ENCODE data around the gene TAF10.
A peak's percentile ranks its signal among the peaks of the same experiment; 100 is the strongest.

Gene TAF10

GRCh38 chr11:6578134-6578533, 33.9 kb downstream of the TAF10 start:
- Histone ChIP-seq H3K9me3 (replicated peaks in 1 of 11) (peaks cover 5 to 20% (median 12%) of the 10 kb centered on the region in 11 experiments; a peak in 21 of 22 replicates), H3K36me3 (peaks cover 14 to 40% (median 34%) of the 10 kb centered on the region in 11 experiments; a peak in 21 of 22 replicates), H3K9ac (no peak overlapping the region), H4K20me1 (peaks cover 0 to 42% (median 0%) of the 10 kb centered on the region in 11 experiments; a peak in 2 of 22 replicates), H3K27ac (no peak overlapping the region), H3K27me3 (no peaks in the 10 kb centered on the region), H3K4me1 (peaks cover 5 to 15% (median 9%) of the 10 kb centered on the region in 10 experiments; a peak in 17 of 20 replicates), H3K4me3 (no peak overlapping the region), H3K4me2 (no peak overlapping the region)
- no peak for TF ChIP-seq Cebpa-rat (IDR thresholded peaks at IDR 0.05)

- H3K4me2 ChIP-seq, result peak overlapping the region in 6 of 11 experiments; percentile 1 to 32 (median 24); a peak in 7 of 22 replicates
- H4K20me1 ChIP-seq, result peaks cover 0 to 42% (median 0%) of the 10 kb centered on the region in 11 experiments; a peak in 2 of 22 replicates
Observed at GRCh38 chr11:6576471-6577373, 35.3 kb downstream of the TAF10 start.

GRCh38 chr11:6574816-6575715, 37.0 kb downstream of the TAF10 start:
- TF ChIP-seq Cebpa-rat (IDR thresholded peaks at IDR 0.05), result no peak
- H3K4me1 ChIP-seq, result peaks cover 5 to 15% (median 9%) of the 10 kb centered on the region in 10 experiments; a peak in 17 of 20 replicates
- no peak overlapping the region for H3K4me2 ChIP-seq
- no peak overlapping the region for H3K27ac ChIP-seq
- H3K4me3 ChIP-seq, result no peak overlapping the region
- no peak overlapping the region for H3K9ac ChIP-seq
- H3K27me3 ChIP-seq, result no peaks in the 10 kb centered on the region
- H3K9me3 ChIP-seq (replicated peaks in 1 of 11), result peaks cover 0 to 18% (median 14%) of the 10 kb centered on the region in 11 experiments; a peak in 17 of 22 replicates
- H3K36me3 ChIP-seq, result peaks cover 19 to 43% (median 33%) of the 10 kb centered on the region in 11 experiments
- H4K20me1 ChIP-seq, result peaks cover 0 to 35% (median 0%) of the 10 kb centered on the region in 11 experiments; a peak in 2 of 22 replicates

More at GRCh38 chr11:6576471-6577373, 35.3 kb downstream of the TAF10 start:
- H3K9me3 ChIP-seq (replicated peaks in 1 of 11), result peaks cover 0 to 14% (median 3%) of the 10 kb centered on the region in 11 experiments; a peak in 16 of 22 replicates
- peaks cover 16 to 43% (median 33%) of the 10 kb centered on the region in 11 experiments for H3K36me3 ChIP-seq
- 0 out of 22 replicates have a peak, but pooled peaks of 1 of the 11 experiments have one; percentile 16 for TF ChIP-seq Cebpa-rat (IDR thresholded peaks at IDR 0.05)
- no peak overlapping the region for H3K27ac ChIP-seq
- H3K9ac ChIP-seq, result no peak overlapping the region
- H3K4me3 ChIP-seq, result no peak overlapping the region
- H3K4me1 ChIP-seq, result peaks cover 5 to 15% (median 9%) of the 10 kb centered on the region in 10 experiments; a peak in 17 of 20 replicates
- no peaks in the 10 kb centered on the region for H3K27me3 ChIP-seq

GRCh38 chr11:6572215-6572614, 39.8 kb downstream of the TAF10 start:
- H3K27ac ChIP-seq, result no peak overlapping the region
- no peak overlapping the region for H3K9ac ChIP-seq
- TF ChIP-seq Cebpa-rat (IDR thresholded peaks at IDR 0.05), result no peak
- peaks cover 0 to 32% (median 0%) of the 10 kb centered on the region in 11 experiments; a peak in 2 of 22 replicates for H4K20me1 ChIP-seq
- peaks cover 14 to 55% (median 34%) of the 10 kb centered on the region in 11 experiments; a peak in 21 of 22 replicates for H3K36me3 ChIP-seq
- H3K4me2 ChIP-seq, result no peak overlapping the region
- no peaks in the 10 kb centered on the region for H3K27me3 ChIP-seq
- no peak overlapping the region for H3K4me3 ChIP-seq
- H3K4me1 ChIP-seq, result peaks cover 6 to 22% (median 13%) of the 10 kb centered on the region in 10 experiments; a peak in 19 of 20 replicates
- H3K9me3 ChIP-seq (replicated peaks in 1 of 11), result peaks cover 0 to 19% (median 14%) of the 10 kb centered on the region in 11 experiments; a peak in 17 of 22 replicates

DNA sequence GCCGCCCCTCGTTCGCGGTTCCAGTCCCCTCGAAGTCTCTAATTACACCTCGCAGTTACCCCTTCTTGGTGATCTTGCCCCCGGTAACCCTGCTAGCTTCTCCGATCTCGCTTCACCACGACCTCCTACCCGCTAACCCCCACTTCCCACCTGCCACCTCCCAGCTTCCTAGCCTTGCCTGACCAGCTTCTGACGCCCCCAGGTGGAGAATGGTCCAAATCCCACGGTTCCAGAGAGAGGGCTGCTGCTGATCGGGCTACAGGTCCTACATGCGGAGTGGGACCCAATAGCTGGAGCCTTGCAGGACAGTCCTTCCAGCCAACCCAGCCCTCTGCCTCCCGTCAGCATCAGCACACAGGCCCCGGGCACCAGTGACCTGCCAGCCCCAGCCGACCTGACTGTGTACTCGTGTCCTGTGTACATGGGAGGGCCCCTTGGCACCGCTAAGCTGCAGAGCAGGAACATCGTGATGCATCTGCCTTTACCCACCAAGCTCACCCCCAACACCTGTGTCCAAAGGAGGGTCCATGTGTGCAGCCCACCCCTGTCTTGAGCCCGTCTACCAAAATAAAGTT, 40.5 kb downstream of the TAF10 start:
- Histone ChIP-seq H3K4me3 (no peak overlapping the region), H3K27ac (no peak overlapping the region), H3K4me1 (peaks cover 0 to 16% (median 8%) of the 10 kb centered on the region in 10 experiments; a peak in 12 of 20 replicates), H3K36me3 (peaks cover 14 to 62% (median 37%) of the 10 kb centered on the region in 11 experiments; a peak in 21 of 22 replicates), H3K9ac (no peak overlapping the region), H3K9me3 (replicated peaks in 1 of 11) (peaks cover 0 to 19% (median 14%) of the 10 kb centered on the region in 11 experiments; a peak in 17 of 22 replicates), H4K20me1 (peaks cover 0 to 26% (median 0%) of the 10 kb centered on the region in 11 experiments; a peak in 2 of 22 replicates), H3K4me2 (no peak overlapping the region), H3K27me3 (no peaks in the 10 kb centered on the region)
- no peak for TF ChIP-seq Cebpa-rat (IDR thresholded peaks at IDR 0.05)

- Histone ChIP-seq H3K36me3 (peaks cover 14 to 67% (median 37%) of the 10 kb centered on the region in 11 experiments; a peak in 21 of 22 replicates), H3K4me2 (no peak overlapping the region), H4K20me1 (peaks cover 0 to 24% (median 0%) of the 10 kb centered on the region in 11 experiments; a peak in 1 of 22 replicates), H3K9ac (no peak overlapping the region), H3K27me3 (no peaks in the 10 kb centered on the region), H3K4me1 (peaks cover 0 to 16% (median 8%) of the 10 kb centered on the region in 10 experiments; a peak in 12 of 20 replicates), H3K4me3 (no peak overlapping the region), H3K27ac (no peak overlapping the region), H3K9me3 (replicated peaks in 1 of 11) (peaks cover 0 to 19% (median 14%) of the 10 kb centered on the region in 11 experiments; a peak in 17 of 22 replicates)
- no peak for TF ChIP-seq Cebpa-rat (IDR thresholded peaks at IDR 0.05)
Observed at GRCh38 chr11:6570691-6571427, 41.2 kb downstream of the TAF10 start.

DNA sequence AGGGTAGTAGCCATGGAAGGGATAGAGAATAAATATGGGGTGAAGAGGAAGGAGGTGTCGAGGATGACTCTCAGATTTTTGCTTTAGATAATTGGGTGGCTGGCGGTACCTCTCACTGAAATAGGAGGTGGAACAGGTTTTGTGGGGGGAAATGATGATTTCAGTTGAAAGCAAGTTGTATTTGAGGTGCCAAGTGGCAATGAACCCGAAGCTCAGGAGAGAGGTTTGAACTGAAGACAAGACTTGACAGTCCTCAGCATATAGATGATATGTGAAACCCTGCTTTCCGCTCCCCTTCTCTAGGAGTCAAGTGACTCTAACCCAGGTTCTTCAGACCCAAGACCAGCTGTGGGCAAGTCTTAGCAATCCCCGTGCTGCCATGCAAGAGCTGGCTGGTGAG, 42.3 kb downstream of the TAF10 start:
- no peak overlapping the region for H3K4me3 ChIP-seq
- H3K27ac ChIP-seq, result no peak overlapping the region
- H3K4me1 ChIP-seq, result peaks cover 0 to 16% (median 8%) of the 10 kb centered on the region in 10 experiments; a peak in 12 of 20 replicates
- TF ChIP-seq Cebpa-rat (IDR thresholded peaks at IDR 0.05), result no peak
- H3K27me3 ChIP-seq, result no peaks in the 10 kb centered on the region
- H4K20me1 ChIP-seq, result peaks cover 0 to 14% (median 0%) of the 10 kb centered on the region in 11 experiments; a peak in 1 of 22 replicates
- H3K36me3 ChIP-seq, result peaks cover 14 to 67% (median 37%) of the 10 kb centered on the region in 11 experiments; a peak in 21 of 22 replicates
- H3K9ac ChIP-seq, result no peak overlapping the region
- H3K9me3 ChIP-seq (replicated peaks in 1 of 11), result peaks cover 0 to 19% (median 14%) of the 10 kb centered on the region in 11 experiments; a peak in 17 of 22 replicates
- no peak overlapping the region for H3K4me2 ChIP-seq
